K562 (cell line): ENCODE data around the gene SNX20. TPM values are rescaled to one million over a fixed set of nuclear protein-coding genes. Genes with fewer than 3 reads are reported as not detected.

Experiments
- ATAC-seq: fragments of 200-7000 bp; cut with Tn5 transposase; 3 replicates; pipeline ENCODE4 v1.9.1; 2020; ENCODE audit warnings: moderate library complexity
- BruUV-seq: library from RNA; stranded (reverse); fragments of 400-500 nt; replicated peaks from 2 replicates; lab custom pipeline; 2021; lab: Mats Ljungman, UMichigan
- CTCF ChIA-PET: fragments of 300-600 bp; formaldehyde crosslinking; extraction: SDS; loops from one replicate; lab custom pipeline; 2021; ENCODE audit warnings: low intra/inter-chr PET ratio; lab: Yijun Ruan, JAX
- POLR2A ChIA-PET: fragments of 300-600, 350-650 bp; sonication (Branson Sonifier 250); formaldehyde crosslinking; extraction: SDS; loops from one replicate; lab custom pipeline; 2021; ENCODE audit warnings: antibody characterized with exemption, inconsistent platforms; lab: Yijun Ruan, JAX
- DNase-seq, 4 experiments: peaks; one replicate each; pipeline versions ENCODE4 v3.0.0 to v3.0.0-alpha.2; 2011 to 2018; ENCODE audit warnings: low spot score in 3 of 4, mixed read lengths in 3 of 4; ENCODE audit errors: extremely low read depth in 1 of 4
- FAIRE-seq: peaks from 2 replicates; lab custom pipeline; 2011; peaks lifted over from hg19 to GRCh38; lab: Jason Lieb, UNC
- H2AFZ ChIP-seq: 2 replicates; pipeline ENCODE4 v1.6.0; 2011; ENCODE audit warnings: low read depth, low read length, control low read depth, inconsistent platforms
- H3K27ac ChIP-seq: fragments of 200-600 bp; 3 replicates; pipeline ENCODE4 v1.8.0; 2011; ENCODE audit warnings: low read depth, mild to moderate bottlenecking, control low read depth, inconsistent platforms, low read length, moderate library complexity, mixed read lengths; ENCODE audit errors: extremely low read depth
- H3K27me3 ChIP-seq, 2 experiments: fragments of 300-600 bp in 1 of 2; 2 replicates in 1 of 2; 3 replicates in 1 of 2; pipeline versions ENCODE4 v1.6.0 to v1.8.0; 2011; ENCODE audit warnings: inconsistent platforms in 2 of 2, low read length in 2 of 2, mild to moderate bottlenecking in 1 of 2, mixed read lengths in 1 of 2, moderate library complexity in 1 of 2; ENCODE audit not compliant: control insufficient read depth in 2 of 2, insufficient read depth in 2 of 2
- H3K36me3 ChIP-seq: fragments of 300-600 bp; 3 replicates; pipeline ENCODE4 v1.8.0; 2011; ENCODE audit warnings: mild to moderate bottlenecking, low read length, inconsistent platforms; ENCODE audit not compliant: control insufficient read depth, insufficient read depth
- H3K4me1 ChIP-seq, 2 experiments: fragments of 200-600 bp in 1 of 2; replicated peaks in 1 of 2; 2 replicates in 1 of 2; 3 replicates in 1 of 2; pipeline versions ENCODE4 v1.5.1 to v1.8.0; 2011; ENCODE audit warnings: inconsistent platforms in 2 of 2, low read length in 2 of 2, mild to moderate bottlenecking in 1 of 2, mixed read lengths in 1 of 2, moderate library complexity in 1 of 2; ENCODE audit not compliant: control insufficient read depth in 2 of 2, insufficient read depth in 2 of 2
- H3K4me2 ChIP-seq: 2 replicates; pipeline ENCODE4 v1.6.1; 2011; ENCODE audit warnings: low read length, control low read depth, inconsistent platforms, mixed read lengths; ENCODE audit not compliant: insufficient read depth
- H3K4me3 ChIP-seq: fragments of 200-600 bp; sonication (generic), shearing (Covaris generic); 2 replicates; pipeline ENCODE4 v1.5.1; 2016; ENCODE audit warnings: control low read depth, inconsistent platforms
- H3K79me2 ChIP-seq: fragments of 200-600 bp; 3 replicates; pipeline ENCODE4 v1.8.0; 2011; ENCODE audit warnings: low read length, inconsistent platforms; ENCODE audit not compliant: control insufficient read depth, insufficient read depth
- H3K9ac ChIP-seq, 2 experiments: 2 replicates each; pipeline versions ENCODE4 v1.6.0 to v1.6.1; 2011; ENCODE audit warnings: low read depth in 2 of 2, low read length in 2 of 2, control low read depth in 1 of 2, inconsistent platforms in 1 of 2, mild to moderate bottlenecking in 1 of 2, mixed read lengths in 1 of 2; ENCODE audit not compliant: insufficient read depth in 1 of 2
- H3K9me1 ChIP-seq: one replicate; pipeline ENCODE4 v1.6.0; 2011; ENCODE audit warnings: inconsistent platforms, mild to moderate bottlenecking, low read length, moderate library complexity; ENCODE audit not compliant: control insufficient read depth, insufficient read depth
- H3K9me3 ChIP-seq: replicated peaks from 2 replicates; pipeline ENCODE4 v1.5.1; 2011; ENCODE audit warnings: low read depth, low read length, inconsistent platforms; ENCODE audit not compliant: control insufficient read depth, insufficient read depth
- H4K20me1 ChIP-seq: replicated peaks from 2 replicates; pipeline ENCODE4 v1.6.1; 2011; ENCODE audit warnings: low read length, inconsistent platforms, mixed read lengths; ENCODE audit not compliant: control insufficient read depth, insufficient read depth
- ARNT ChIP-seq, 2 experiments: fragments of 450-650 bp; IDR thresholded peaks; 2 replicates each; pipeline ENCODE4 v1.6.1; 2016; ENCODE audit warnings: mild to moderate bottlenecking in 1 of 2
- HNRNPH1 ChIP-seq: fragments of 200-400 bp; formaldehyde crosslinking; optimal IDR thresholded peaks from 2 replicates; pipeline ENCODE3; 2017; ENCODE audit warnings: low read depth, mild to moderate bottlenecking, low read length, moderate library complexity
- LEF1 ChIP-seq: fragments of 450-650 bp; IDR thresholded peaks from 2 replicates; pipeline ENCODE4 v1.6.1; 2016; ENCODE audit warnings: mild to moderate bottlenecking
- MEIS2 ChIP-seq: fragments of 450-650 bp; IDR thresholded peaks from 2 replicates; pipeline ENCODE4 v1.6.1; 2014; ENCODE audit warnings: mild to moderate bottlenecking; ENCODE audit not compliant: partially characterized antibody
- MTA2 ChIP-seq: fragments of 450-650 bp; IDR thresholded peaks from 2 replicates; pipeline ENCODE4 v1.6.1; 2016; ENCODE audit warnings: low read depth
- TEAD2 ChIP-seq: fragments of 450-650 bp; IDR thresholded peaks from 2 replicates; pipeline ENCODE4 v1.6.1; 2016; ENCODE audit warnings: missing genetic modification characterization, control low read depth, missing compliant biosample characterization
- ZNF165 ChIP-seq: fragments of 250-450 bp; sonication (Bioruptor Pico); IDR thresholded peaks from 2 replicates; pipeline ENCODE4 v1.4.0; 2020; ENCODE audit warnings: borderline replicate concordance
- ZNF174 ChIP-seq: fragments of 250-450 bp; sonication (Bioruptor Pico); IDR thresholded peaks from 2 replicates; pipeline ENCODE4 v1.4.0; 2020; ENCODE audit warnings: mild to moderate bottlenecking
- ZNF551 ChIP-seq: fragments of 250-450 bp; sonication (Bioruptor Pico); IDR thresholded peaks from 2 replicates; pipeline ENCODE4 v1.5.0; 2021; ENCODE audit warnings: mild to moderate bottlenecking, moderate library complexity
- WGBS: fragments of 100-300 bp; shearing (Covaris generic); methylation state at CpG from one replicate; pipeline ENCODE4 v1.1.6; 2016; ENCODE audit warnings: low coverage, mixed read lengths; ENCODE audit not compliant: insufficient coverage; ENCODE audit errors: missing lambda C conversion rate; 5-methylcytosine and 5-hydroxymethylcytosine counted together
- in situ Hi-C: fragments of 300-500 bp; cut with MboI; formaldehyde crosslinking; loops from 4 replicates; pipeline ENCODE4 v1.15.0; 2018; ENCODE audit warnings: inconsistent platforms, mixed read lengths
- intact Hi-C: fragments of 100-400 bp; cut with micrococcal nuclease; formaldehyde crosslinking; loops from 2 replicates; pipeline ENCODE4 v1.14.2; 2022
- polyA plus RNA-seq, 8 experiments: library from polyadenylated mRNA; depleted of rRNA in 4 of 8; stranded (reverse) in 5 of 8; unstranded in 3 of 8; fragments of >200 nt; fragmentation: Nextera tagmentation in 2 of 8; fragmentation: Illumina TruSeq in 1 of 8; extraction: Ambion mirVana in 2 of 8; extraction: Trizol in 1 of 8; gene quantifications; 2 replicates each; pipeline versions ENCODE4 v1.2.1 to v1.2.3, GENCODE V29; 2011 to 2014; ENCODE audit warnings: inconsistent platforms in 1 of 8, missing spikeins in 1 of 8
- total RNA-seq, 7 experiments: library from RNA; depleted of rRNA in 6 of 7; stranded (reverse); fragments of >200 nt in 6 of 7; fragmentation: Illumina TruSeq in 2 of 7; extraction: Trizol in 2 of 7; gene quantifications; 2 replicates each; pipeline versions ENCODE4 v1.2.1 to v1.2.3, GENCODE V29; 2011 to 2021; ENCODE audit warnings: low replicate concordance in 1 of 7
- TF ChIP-seq, protein P1 (sequence below): sonication (generic); formaldehyde crosslinking; IDR thresholded peaks from 2 replicates; pipeline ENCODE4 v1.8.0; 2022; ENCODE audit warnings: missing genetic modification reagents, mild to moderate bottlenecking, borderline replicate concordance
- TF ChIP-seq, protein P2 (sequence below): fragments of 450-650 bp; IDR thresholded peaks from 2 replicates; pipeline ENCODE4 v1.7.0; 2016; ENCODE audit warnings: borderline replicate concordance
- TF ChIP-seq, protein P3 (sequence below): fragments of 450-650 bp; IDR thresholded peaks from 2 replicates; pipeline ENCODE4 v1.7.1; 2018; ENCODE audit warnings: mild to moderate bottlenecking, low read depth; ENCODE audit not compliant: partially characterized antibody

Gene SNX20
- total and polyA plus RNA-seq, 9 of the 15 experiments (the other 6 are each of a cell fraction or from before 2014, with no cell fraction given): 0.04 to 0.07 TPM; not detected in 7

DNA sequence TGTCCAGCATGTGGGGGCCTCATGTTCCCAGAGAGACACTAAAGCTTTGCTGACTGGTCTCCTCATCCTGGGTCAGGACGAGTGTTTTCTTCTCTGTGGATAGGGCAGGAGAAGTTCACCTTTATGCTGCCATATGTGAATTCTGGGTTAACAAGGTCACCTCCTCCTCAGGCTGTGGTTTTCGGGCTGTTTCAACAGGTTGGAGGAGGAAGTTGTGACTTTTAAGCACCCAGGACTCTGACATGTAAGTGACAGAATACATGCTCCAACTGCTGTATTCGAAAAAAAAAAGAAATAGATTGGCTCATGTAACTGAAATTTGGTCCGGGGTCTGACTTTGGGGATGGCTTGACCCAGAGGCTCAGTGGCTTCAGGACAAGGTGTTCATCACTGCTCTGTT lies 54.2 kb downstream of the SNX20 start:
- no peaks in the 10 kb centered on the region; a peak in 1 of 5 replicates for H3K4me1 ChIP-seq
- H3K4me2 ChIP-seq: no peak overlapping the region
- H3K36me3 ChIP-seq: no peaks in the 10 kb centered on the region
- DNase-seq (no peak), FAIRE-seq (no peak)
- peaks cover 11 to 59% of the 10 kb centered on the region in 2 experiments for H3K27me3 ChIP-seq
- TF ChIP-seq, protein P1, sequence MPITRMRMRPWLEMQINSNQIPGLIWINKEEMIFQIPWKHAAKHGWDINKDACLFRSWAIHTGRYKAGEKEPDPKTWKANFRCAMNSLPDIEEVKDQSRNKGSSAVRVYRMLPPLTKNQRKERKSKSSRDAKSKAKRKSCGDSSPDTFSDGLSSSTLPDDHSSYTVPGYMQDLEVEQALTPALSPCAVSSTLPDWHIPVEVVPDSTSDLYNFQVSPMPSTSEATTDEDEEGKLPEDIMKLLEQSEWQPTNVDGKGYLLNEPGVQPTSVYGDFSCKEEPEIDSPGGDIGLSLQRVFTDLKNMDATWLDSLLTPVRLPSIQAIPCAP (CRISPR knock-in tag): no peak
- TF ChIP-seq ZNF551 (no peak), LEF1 (no peak), ZNF165 (CRISPR knock-in tag) (no peak), MEIS2 (no peak), ARNT (IDR thresholded peaks at IDR 0.05) (no peak), HNRNPH1 (no peak), ZNF174 (no peak), TEAD2 (tag) (no peak), MTA2 (no peak)
- TF ChIP-seq, protein P2, sequence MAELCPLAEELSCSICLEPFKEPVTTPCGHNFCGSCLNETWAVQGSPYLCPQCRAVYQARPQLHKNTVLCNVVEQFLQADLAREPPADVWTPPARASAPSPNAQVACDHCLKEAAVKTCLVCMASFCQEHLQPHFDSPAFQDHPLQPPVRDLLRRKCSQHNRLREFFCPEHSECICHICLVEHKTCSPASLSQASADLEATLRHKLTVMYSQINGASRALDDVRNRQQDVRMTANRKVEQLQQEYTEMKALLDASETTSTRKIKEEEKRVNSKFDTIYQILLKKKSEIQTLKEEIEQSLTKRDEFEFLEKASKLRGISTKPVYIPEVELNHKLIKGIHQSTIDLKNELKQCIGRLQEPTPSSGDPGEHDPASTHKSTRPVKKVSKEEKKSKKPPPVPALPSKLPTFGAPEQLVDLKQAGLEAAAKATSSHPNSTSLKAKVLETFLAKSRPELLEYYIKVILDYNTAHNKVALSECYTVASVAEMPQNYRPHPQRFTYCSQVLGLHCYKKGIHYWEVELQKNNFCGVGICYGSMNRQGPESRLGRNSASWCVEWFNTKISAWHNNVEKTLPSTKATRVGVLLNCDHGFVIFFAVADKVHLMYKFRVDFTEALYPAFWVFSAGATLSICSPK: no peak
- TF ChIP-seq, protein P3, sequence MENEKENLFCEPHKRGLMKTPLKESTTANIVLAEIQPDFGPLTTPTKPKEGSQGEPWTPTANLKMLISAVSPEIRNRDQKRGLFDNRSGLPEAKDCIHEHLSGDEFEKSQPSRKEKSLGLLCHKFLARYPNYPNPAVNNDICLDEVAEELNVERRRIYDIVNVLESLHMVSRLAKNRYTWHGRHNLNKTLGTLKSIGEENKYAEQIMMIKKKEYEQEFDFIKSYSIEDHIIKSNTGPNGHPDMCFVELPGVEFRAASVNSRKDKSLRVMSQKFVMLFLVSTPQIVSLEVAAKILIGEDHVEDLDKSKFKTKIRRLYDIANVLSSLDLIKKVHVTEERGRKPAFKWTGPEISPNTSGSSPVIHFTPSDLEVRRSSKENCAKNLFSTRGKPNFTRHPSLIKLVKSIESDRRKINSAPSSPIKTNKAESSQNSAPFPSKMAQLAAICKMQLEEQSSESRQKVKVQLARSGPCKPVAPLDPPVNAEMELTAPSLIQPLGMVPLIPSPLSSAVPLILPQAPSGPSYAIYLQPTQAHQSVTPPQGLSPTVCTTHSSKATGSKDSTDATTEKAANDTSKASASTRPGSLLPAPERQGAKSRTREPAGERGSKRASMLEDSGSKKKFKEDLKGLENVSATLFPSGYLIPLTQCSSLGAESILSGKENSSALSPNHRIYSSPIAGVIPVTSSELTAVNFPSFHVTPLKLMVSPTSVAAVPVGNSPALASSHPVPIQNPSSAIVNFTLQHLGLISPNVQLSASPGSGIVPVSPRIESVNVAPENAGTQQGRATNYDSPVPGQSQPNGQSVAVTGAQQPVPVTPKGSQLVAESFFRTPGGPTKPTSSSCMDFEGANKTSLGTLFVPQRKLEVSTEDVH: no peak
- TF ChIP-seq, all 486 proteins: peak for 0
- H3K9ac ChIP-seq: no peak overlapping the region
- WGBS: 0% methylated on average over 4 of the region's 4 CpGs
- no peak overlapping the region for H3K27ac ChIP-seq
- H3K9me1 ChIP-seq: no peaks in the 10 kb centered on the region
- no peak overlapping the region for H3K4me3 ChIP-seq
- ChIA-PET CTCF (interaction anchor here (0.6 kb wide), 1 partner anchor 178 kb away, joined by 3 read pairs; no protein-coding TSS in a partner anchor), POLR2A (no interaction called here)
- H2AFZ ChIP-seq: no peak overlapping the region
- in situ Hi-C loops: no loop called here
- ATAC-seq: no peak
- H3K9me3 ChIP-seq: no peaks in the 10 kb centered on the region
- no peaks in the 10 kb centered on the region for H3K79me2 ChIP-seq
- intact Hi-C loops: no loop called here
- H4K20me1 ChIP-seq: 0 out of 2 replicates have a peak, but pooled peaks cover 4% of the 10 kb centered on the region
- BruUV-seq: no TSS peak
